GM18508 (cell line): ENCODE data around the gene DNAJB9.
"Not testable (repeated sequence)": the region's sequence is repeated elsewhere in the genome, so short reads cannot be mapped to it uniquely, and the experiment has no call there.

Experiments
- ATAC-seq: cut with Tn5 transposase; IDR thresholded peaks from one replicate; pipeline ENCODE4 v1.9.1; 2021; ENCODE audit warnings: moderate number of reproducible peaks; ENCODE audit not compliant: insufficient read depth, unreplicated experiment

DNAJB9 gene

GRCh38 chr7:108569381-108570145, at the start of gene DNAJB9, which contains the start of gene THAP5:
TSS of gene DNAJB9 (plus strand) at chr7:108569874. CDS start at chr7:108571727, 1,853 bp downstream.
TSS of gene THAP5 (minus strand) at chr7:108569706. CDS start at chr7:108569569, 137 bp downstream.
- ATAC-seq: peak; percentile 92

GRCh38 chr7:108522780-108523179, 46.9 kb upstream of the DNAJB9 start:
- ATAC-seq: no peak

GRCh38 chr7:108525327-108525984, 44.2 kb upstream of the DNAJB9 start:
- ATAC-seq: peak; percentile 25

- ATAC-seq: peak; percentile 92
Observed at GRCh38 chr7:108525985-108526767, 43.5 kb upstream of the DNAJB9 start, which contains the start of gene PNPLA8. TSS of gene PNPLA8 (minus strand) at chr7:108526135. CDS start at chr7:108515491, 10,644 bp downstream.

- ATAC-seq: no peak
Observed at GRCh38 chr7:108526768-108527017, 43.0 kb upstream of the DNAJB9 start.

GRCh38 chr7:108528183-108528712, 41.4 kb upstream of the DNAJB9 start:
- no peak for ATAC-seq

- no peak for ATAC-seq
Observed at GRCh38 chr7:108529341-108529740, 40.3 kb upstream of the DNAJB9 start.

- no peak for ATAC-seq
Observed at GRCh38 chr7:108533712-108534111, 36.0 kb upstream of the DNAJB9 start.

- ATAC-seq: no peak
Observed at GRCh38 chr7:108535257-108535656, 34.4 kb upstream of the DNAJB9 start.

- no peak for ATAC-seq
Observed at GRCh38 chr7:108535744-108536143, 33.9 kb upstream of the DNAJB9 start.

- no peak for ATAC-seq
Observed at GRCh38 chr7:108537229-108537628, 32.4 kb upstream of the DNAJB9 start.

GRCh38 chr7:108538236-108538635, 31.4 kb upstream of the DNAJB9 start:
- not testable (repeated sequence) for ATAC-seq

GRCh38 chr7:108538685-108539084, 31.0 kb upstream of the DNAJB9 start:
- ATAC-seq: not testable (repeated sequence)

- ATAC-seq: no peak
Observed at GRCh38 chr7:108541478-108541877, 28.2 kb upstream of the DNAJB9 start.

GRCh38 chr7:108548141-108548896, 21.4 kb upstream of the DNAJB9 start:
- not testable (repeated sequence) for ATAC-seq

- ATAC-seq: not testable (repeated sequence)
Observed at GRCh38 chr7:108556665-108557064, 13.0 kb upstream of the DNAJB9 start.

GRCh38 chr7:108557191-108557590, 12.5 kb upstream of the DNAJB9 start:
- no peak for ATAC-seq

GRCh38 chr7:108557617-108558016, 12.1 kb upstream of the DNAJB9 start:
- ATAC-seq: no peak

GRCh38 chr7:108559253-108559652, 10.4 kb upstream of the DNAJB9 start:
- no peak for ATAC-seq

GRCh38 chr7:108561047-108561619, 8.5 kb upstream of the DNAJB9 start:
- ATAC-seq: no peak
